ENCODE data around the gene TSEN34. TPM values are rescaled to one million over a fixed set of nuclear protein-coding genes. Genes with fewer than 3 reads are reported as not detected.

Gene TSEN34
- total RNA-seq, 1 donor from 2014 or later, result 27.8 TPM

DNA sequence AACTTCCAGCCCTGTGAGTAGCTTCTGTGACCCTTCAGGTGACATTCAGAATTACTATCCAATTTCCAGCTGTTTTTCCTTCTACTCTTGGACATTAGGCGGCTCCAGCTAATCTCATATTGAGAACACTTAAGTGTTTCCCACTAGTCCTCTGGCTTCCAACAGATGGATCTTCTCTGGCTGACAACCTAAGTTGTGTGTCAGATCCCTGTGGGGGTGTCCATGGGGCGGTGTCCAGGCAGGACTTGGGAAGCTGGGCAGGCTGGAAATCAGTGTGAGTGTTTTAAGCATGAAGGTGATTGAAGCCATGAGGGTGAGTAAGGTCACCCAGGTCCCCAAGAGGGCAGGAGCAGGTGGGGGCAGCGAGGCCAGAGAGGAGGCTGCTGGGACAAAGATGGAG lies 43.4 kb upstream of the TSEN34 start:
- Mint-ChIP-seq H3K27me3 (ENCODE audit: unreplicated experiment) (peaks cover 7% of the 10 kb centered on the region), H3K4me1 (ENCODE audit: unreplicated experiment) (peaks cover 13% of the 10 kb centered on the region), H3K36me3 (ENCODE audit: low read depth, unreplicated experiment) (peaks cover 70% of the 10 kb centered on the region), H3K27ac (ENCODE audit: unreplicated experiment) (peak overlapping the region; percentile 83), H3K9me3 (ENCODE audit: unreplicated experiment) (no peaks in the 10 kb centered on the region), H3K4me3 (ENCODE audit: unreplicated experiment) (peak overlapping the region; percentile 73)
- TF ChIP-seq, protein P1, sequence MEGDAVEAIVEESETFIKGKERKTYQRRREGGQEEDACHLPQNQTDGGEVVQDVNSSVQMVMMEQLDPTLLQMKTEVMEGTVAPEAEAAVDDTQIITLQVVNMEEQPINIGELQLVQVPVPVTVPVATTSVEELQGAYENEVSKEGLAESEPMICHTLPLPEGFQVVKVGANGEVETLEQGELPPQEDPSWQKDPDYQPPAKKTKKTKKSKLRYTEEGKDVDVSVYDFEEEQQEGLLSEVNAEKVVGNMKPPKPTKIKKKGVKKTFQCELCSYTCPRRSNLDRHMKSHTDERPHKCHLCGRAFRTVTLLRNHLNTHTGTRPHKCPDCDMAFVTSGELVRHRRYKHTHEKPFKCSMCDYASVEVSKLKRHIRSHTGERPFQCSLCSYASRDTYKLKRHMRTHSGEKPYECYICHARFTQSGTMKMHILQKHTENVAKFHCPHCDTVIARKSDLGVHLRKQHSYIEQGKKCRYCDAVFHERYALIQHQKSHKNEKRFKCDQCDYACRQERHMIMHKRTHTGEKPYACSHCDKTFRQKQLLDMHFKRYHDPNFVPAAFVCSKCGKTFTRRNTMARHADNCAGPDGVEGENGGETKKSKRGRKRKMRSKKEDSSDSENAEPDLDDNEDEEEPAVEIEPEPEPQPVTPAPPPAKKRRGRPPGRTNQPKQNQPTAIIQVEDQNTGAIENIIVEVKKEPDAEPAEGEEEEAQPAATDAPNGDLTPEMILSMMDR (IDR thresholded peaks at IDR 0.05; ENCODE audit: unreplicated experiment), result no peak
- no peak for DNase-seq (ENCODE audit: low spot score)

DNA sequence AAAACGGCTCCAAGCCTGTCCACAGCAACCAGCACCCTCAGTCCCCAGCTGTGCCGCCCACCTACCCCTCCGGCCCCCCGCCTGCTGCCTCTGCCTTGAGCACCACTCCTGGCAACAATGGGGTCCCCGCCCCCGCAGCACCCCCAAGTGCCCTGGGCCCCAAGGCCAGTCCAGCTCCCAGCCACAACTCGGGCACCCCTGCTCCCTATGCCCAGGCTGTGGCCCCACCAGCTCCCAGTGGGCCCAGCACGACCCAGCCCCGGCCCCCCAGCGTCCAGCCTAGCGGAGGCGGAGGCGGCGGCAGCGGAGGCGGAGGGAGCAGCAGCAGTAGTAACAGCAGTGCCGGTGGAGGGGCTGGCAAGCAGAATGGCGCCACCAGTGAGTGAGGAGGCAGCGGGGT lies 43.0 kb upstream of the TSEN34 start:
- H3K27ac Mint-ChIP-seq (ENCODE audit: unreplicated experiment), result no peak overlapping the region
- DNase-seq (ENCODE audit: low spot score), result no peak
- peaks cover 66% of the 10 kb centered on the region for H3K36me3 Mint-ChIP-seq (ENCODE audit: low read depth, unreplicated experiment)
- H3K4me3 Mint-ChIP-seq (ENCODE audit: unreplicated experiment), result no peak overlapping the region
- H3K27me3 Mint-ChIP-seq (ENCODE audit: unreplicated experiment), result peaks cover 7% of the 10 kb centered on the region
- TF ChIP-seq, protein P1 (IDR thresholded peaks at IDR 0.05; ENCODE audit: unreplicated experiment), result no peak
- H3K9me3 Mint-ChIP-seq (ENCODE audit: unreplicated experiment), result no peaks in the 10 kb centered on the region
- peaks cover 13% of the 10 kb centered on the region for H3K4me1 Mint-ChIP-seq (ENCODE audit: unreplicated experiment)

DNA sequence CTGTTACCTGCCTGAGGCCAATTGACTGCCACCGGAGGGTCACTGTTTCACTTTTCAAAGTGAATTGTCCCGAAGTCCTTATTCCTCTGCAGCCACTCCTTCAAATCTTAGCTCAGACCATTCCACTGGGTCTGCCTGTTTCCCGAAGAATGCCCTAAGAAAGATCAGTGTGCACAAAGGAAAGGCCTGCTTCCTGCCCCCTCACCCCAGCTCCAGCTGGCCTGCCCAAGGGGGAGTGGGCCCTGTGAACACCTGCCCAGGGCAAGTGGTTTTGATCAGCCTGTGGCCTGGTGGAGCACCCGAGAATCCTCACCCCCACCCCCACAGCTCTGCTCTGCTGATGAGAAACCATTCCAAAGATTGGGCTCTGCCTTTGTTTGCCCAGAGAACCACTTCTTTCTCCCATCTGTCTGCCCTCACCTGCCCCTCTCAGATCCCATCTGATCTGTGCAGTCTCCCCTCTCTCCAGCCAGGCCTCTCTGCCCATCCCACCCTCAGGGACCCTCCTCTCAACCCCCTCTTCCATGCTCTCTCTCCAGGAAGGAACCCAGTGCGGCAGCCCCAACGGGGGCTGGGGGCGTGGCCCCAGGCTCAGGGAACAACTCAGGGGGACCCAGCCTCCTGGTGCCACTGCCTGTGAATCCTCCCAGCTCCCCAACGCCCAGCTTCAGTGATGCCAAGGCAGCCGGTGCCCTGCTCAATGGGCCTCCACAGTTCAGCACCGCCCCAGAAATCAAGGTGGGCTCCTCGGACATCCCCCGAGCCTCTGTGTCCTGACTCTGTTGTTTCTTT lies 41.9 kb upstream of the TSEN34 start:
- H3K9me3 Mint-ChIP-seq (ENCODE audit: unreplicated experiment), result no peaks in the 10 kb centered on the region
- no peak for DNase-seq (ENCODE audit: low spot score)
- peaks cover 16% of the 10 kb centered on the region for H3K4me1 Mint-ChIP-seq (ENCODE audit: unreplicated experiment)
- peak overlapping the region; percentile 70 for H3K4me3 Mint-ChIP-seq (ENCODE audit: unreplicated experiment)
- TF ChIP-seq, protein P1 (IDR thresholded peaks at IDR 0.05; ENCODE audit: unreplicated experiment), result no peak
- H3K36me3 Mint-ChIP-seq (ENCODE audit: low read depth, unreplicated experiment), result peaks cover 59% of the 10 kb centered on the region
- H3K27ac Mint-ChIP-seq (ENCODE audit: unreplicated experiment), result peak overlapping the region; percentile 94
- H3K27me3 Mint-ChIP-seq (ENCODE audit: unreplicated experiment), result peaks cover 8% of the 10 kb centered on the region

DNA sequence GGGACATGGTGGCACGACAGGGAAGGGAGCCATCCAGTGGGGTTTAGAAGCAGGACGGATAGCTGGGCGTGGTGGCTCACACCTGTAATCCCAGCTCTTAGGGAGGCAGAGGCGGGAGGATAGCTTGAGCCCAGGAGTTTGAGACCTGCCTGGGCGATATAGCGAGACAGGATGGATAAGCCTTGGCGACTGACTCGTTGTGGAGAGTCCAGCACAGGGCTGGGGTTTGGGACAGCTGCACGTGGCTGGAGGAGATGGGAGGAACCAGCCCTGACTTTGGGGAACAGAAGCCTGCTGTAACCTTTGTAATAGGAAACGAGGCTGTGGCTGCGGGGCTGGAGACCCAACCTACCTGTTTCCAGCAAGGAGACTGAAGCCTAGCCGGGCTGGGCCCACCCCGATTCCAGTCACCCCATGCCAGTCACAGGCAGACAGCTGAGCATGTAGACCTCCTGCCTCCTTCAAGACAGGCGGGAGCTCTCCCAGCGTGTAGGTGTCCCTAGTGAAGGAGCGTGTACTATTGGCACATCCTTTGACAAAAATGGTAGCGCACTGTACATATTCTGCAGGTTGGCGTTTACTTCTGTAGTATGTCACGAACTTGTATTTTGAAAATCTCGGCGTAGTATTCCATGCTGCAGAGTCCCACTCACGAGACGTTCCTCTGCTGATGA lies 39.6 kb upstream of the TSEN34 start:
- Mint-ChIP-seq H3K27me3 (ENCODE audit: unreplicated experiment) (peaks cover 8% of the 10 kb centered on the region), H3K9me3 (ENCODE audit: unreplicated experiment) (no peaks in the 10 kb centered on the region), H3K4me3 (ENCODE audit: unreplicated experiment) (peak overlapping the region; percentile 70), H3K27ac (ENCODE audit: unreplicated experiment) (peak overlapping the region; percentile 19), H3K36me3 (ENCODE audit: low read depth, unreplicated experiment) (peaks cover 47% of the 10 kb centered on the region), H3K4me1 (ENCODE audit: unreplicated experiment) (peaks cover 19% of the 10 kb centered on the region)
- TF ChIP-seq, protein P1 (IDR thresholded peaks at IDR 0.05; ENCODE audit: unreplicated experiment), result no peak
- no peak for DNase-seq (ENCODE audit: low spot score)

DNA sequence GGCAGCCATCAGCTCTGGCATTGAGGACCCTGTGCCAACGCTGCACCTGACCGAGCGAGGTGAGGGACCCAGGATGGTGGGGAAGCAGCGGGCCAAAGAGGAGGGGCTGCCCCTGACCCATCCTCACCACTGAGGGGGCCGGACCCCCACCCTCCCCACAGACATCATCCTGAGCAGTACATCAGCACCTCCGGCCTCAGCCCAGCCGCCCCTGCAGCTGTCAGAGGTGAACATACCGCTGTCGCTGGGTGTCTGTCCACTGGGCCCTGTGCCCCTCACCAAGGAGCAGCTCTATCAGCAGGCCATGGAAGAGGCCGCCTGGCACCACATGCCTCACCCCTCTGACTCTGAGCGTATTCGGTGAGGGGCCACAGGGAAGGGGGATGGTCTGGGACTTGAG lies 38.8 kb upstream of the TSEN34 start:
- TF ChIP-seq, protein P1 (IDR thresholded peaks at IDR 0.05; ENCODE audit: unreplicated experiment), result no peak
- Mint-ChIP-seq H3K9me3 (ENCODE audit: unreplicated experiment) (no peaks in the 10 kb centered on the region), H3K27me3 (ENCODE audit: unreplicated experiment) (peaks cover 11% of the 10 kb centered on the region), H3K4me1 (ENCODE audit: unreplicated experiment) (peaks cover 19% of the 10 kb centered on the region), H3K36me3 (ENCODE audit: low read depth, unreplicated experiment) (peaks cover 44% of the 10 kb centered on the region), H3K27ac (ENCODE audit: unreplicated experiment) (no peak overlapping the region), H3K4me3 (ENCODE audit: unreplicated experiment) (no peak overlapping the region)
- DNase-seq (ENCODE audit: low spot score), result no peak

All from endothelial cell (in vitro differentiated cells).